Mammary epithelial cell (primary cell): ENCODE measurements around the gene WDR1.

Source experiments
- CTCF ChIP-seq, 2 donors: IDR thresholded peaks in 1 of 2; conservative IDR thresholded peaks in 1 of 2; 2 replicates each; pipeline ENCODE4 v1.5.1; 2011 to 2012; ENCODE audit warnings: inconsistent platforms in 2 of 2, low read length in 2 of 2, mild to moderate bottlenecking in 2 of 2, control low read depth in 1 of 2, low read depth in 1 of 2; ENCODE audit not compliant: insufficient read depth in 1 of 2; ENCODE audit errors: extremely low read depth in 1 of 2
- EZH2 ChIP-seq: IDR thresholded peaks from 2 replicates; pipeline ENCODE4 v1.6.1; 2012; ENCODE audit warnings: low read length, inconsistent platforms, borderline replicate concordance

DNA sequence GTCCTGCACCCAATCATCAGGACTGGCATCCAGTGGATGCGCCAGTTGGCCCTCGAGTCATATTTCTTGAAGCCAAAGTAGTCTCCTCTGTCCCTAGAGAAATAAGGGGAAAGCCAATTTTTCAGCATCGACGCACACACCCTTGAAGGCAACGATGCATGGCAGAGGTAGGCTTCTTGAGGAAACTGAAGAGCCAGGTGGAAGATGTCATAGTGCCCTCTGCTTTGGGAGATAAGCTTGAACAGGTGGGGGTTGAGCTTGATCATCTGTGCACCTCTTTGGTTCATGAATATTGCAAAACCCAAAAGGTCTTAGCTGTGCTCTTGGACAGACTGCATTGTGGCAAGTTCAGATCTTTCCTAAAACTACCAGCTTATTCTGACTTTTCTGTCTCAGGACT, 34.6 kb upstream of the WDR1 start:
- TF ChIP-seq EZH2 = no peak
- TF ChIP-seq CTCF (conservative IDR thresholded peaks at IDR 0.05 in 1 of 2, IDR thresholded peaks at IDR 0.05 in 1 of 2; ENCODE audit: extremely low read depth in 1 of 2, insufficient read depth in 1 of 2, low read depth in 1 of 2, low read length in 2 of 2) = no peak
